GM23338 (cell line): Measurements from ENCODE around the gene TRIO.

Experiments used
- EZH2 ChIP-seq: fragments of 200-600 bp; sonication (generic); IDR thresholded peaks from one replicate; pipeline ENCODE4 v1.8.0; 2017; ENCODE audit warnings: antibody characterized with exemption, mild to moderate bottlenecking, low read depth; ENCODE audit not compliant: unreplicated experiment
- EZH2phosphoT487 ChIP-seq: fragments of 200-600 bp; sonication (generic); IDR thresholded peaks from one replicate; pipeline ENCODE4 v1.8.1; 2018; ENCODE audit warnings: antibody characterized with exemption; ENCODE audit not compliant: unreplicated experiment
- POLR2AphosphoS5 ChIP-seq: IDR thresholded peaks from 2 replicates; pipeline ENCODE4 v1.6.1; 2016; ENCODE audit warnings: antibody characterized with exemption, low read depth
- STAT1 ChIP-seq: IDR thresholded peaks from one replicate; pipeline ENCODE4 v1.6.1; 2016; ENCODE audit warnings: antibody characterized with exemption; ENCODE audit not compliant: unreplicated experiment
- ZNF331 ChIP-seq: fragments of 250-450 bp; sonication (Bioruptor Pico); IDR thresholded peaks from 2 replicates; pipeline ENCODE4 v1.5.0; 2020; ENCODE audit warnings: low read depth, mild to moderate bottlenecking, moderate library complexity
- TF ChIP-seq, protein P1 (sequence below), 2 experiments: fragments of 200-600 bp in 1 of 2; sonication (generic) in 1 of 2; conservative IDR thresholded peaks; 2 replicates each; pipeline versions ENCODE4 v1.5.1 to v1.6.1; 2016 to 2017; ENCODE audit warnings: antibody characterized with exemption in 2 of 2, low read depth in 2 of 2, mild to moderate bottlenecking in 2 of 2, moderate library complexity in 1 of 2
- TF ChIP-seq, protein P2 (sequence below): IDR thresholded peaks from one replicate; pipeline ENCODE4 v1.6.1; 2018; ENCODE audit warnings: antibody characterized with exemption; ENCODE audit not compliant: unreplicated experiment

DNA sequence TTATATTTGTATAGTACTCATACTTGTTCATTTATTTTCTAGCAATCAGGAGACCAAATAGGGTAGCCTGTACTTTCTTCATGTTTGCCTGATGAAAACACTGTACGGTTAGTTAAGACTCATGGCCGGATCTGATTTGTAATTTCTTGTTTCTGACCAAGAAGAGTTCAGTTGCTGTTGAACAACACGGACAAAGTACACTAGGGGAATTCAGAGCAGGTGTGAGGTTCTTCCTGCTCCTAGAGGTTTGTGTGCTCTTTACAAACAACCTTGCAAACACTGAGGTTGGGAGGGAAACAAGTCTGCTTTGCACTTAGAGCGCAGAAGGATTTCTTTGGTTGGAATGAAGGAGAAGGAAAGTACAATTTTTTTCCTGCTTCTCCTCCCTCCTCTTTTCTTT, 69.7 kb downstream of the TRIO start:
- TF ChIP-seq EZH2 (no peak), POLR2AphosphoS5 (no peak), ZNF331 (CRISPR knock-in tag) (no peak), EZH2phosphoT487 (no peak), STAT1 (no peak)
- TF ChIP-seq, protein P1, sequence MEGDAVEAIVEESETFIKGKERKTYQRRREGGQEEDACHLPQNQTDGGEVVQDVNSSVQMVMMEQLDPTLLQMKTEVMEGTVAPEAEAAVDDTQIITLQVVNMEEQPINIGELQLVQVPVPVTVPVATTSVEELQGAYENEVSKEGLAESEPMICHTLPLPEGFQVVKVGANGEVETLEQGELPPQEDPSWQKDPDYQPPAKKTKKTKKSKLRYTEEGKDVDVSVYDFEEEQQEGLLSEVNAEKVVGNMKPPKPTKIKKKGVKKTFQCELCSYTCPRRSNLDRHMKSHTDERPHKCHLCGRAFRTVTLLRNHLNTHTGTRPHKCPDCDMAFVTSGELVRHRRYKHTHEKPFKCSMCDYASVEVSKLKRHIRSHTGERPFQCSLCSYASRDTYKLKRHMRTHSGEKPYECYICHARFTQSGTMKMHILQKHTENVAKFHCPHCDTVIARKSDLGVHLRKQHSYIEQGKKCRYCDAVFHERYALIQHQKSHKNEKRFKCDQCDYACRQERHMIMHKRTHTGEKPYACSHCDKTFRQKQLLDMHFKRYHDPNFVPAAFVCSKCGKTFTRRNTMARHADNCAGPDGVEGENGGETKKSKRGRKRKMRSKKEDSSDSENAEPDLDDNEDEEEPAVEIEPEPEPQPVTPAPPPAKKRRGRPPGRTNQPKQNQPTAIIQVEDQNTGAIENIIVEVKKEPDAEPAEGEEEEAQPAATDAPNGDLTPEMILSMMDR (conservative IDR thresholded peaks at IDR 0.05; ENCODE audit: low read depth in 2 of 2) = no peak
- TF ChIP-seq, protein P2, sequence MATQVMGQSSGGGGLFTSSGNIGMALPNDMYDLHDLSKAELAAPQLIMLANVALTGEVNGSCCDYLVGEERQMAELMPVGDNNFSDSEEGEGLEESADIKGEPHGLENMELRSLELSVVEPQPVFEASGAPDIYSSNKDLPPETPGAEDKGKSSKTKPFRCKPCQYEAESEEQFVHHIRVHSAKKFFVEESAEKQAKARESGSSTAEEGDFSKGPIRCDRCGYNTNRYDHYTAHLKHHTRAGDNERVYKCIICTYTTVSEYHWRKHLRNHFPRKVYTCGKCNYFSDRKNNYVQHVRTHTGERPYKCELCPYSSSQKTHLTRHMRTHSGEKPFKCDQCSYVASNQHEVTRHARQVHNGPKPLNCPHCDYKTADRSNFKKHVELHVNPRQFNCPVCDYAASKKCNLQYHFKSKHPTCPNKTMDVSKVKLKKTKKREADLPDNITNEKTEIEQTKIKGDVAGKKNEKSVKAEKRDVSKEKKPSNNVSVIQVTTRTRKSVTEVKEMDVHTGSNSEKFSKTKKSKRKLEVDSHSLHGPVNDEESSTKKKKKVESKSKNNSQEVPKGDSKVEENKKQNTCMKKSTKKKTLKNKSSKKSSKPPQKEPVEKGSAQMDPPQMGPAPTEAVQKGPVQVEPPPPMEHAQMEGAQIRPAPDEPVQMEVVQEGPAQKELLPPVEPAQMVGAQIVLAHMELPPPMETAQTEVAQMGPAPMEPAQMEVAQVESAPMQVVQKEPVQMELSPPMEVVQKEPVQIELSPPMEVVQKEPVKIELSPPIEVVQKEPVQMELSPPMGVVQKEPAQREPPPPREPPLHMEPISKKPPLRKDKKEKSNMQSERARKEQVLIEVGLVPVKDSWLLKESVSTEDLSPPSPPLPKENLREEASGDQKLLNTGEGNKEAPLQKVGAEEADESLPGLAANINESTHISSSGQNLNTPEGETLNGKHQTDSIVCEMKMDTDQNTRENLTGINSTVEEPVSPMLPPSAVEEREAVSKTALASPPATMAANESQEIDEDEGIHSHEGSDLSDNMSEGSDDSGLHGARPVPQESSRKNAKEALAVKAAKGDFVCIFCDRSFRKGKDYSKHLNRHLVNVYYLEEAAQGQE = no peak
